ENCODE data around the gene NRIP2.
A peak's percentile ranks its signal among the peaks of the same experiment; 100 is the strongest.
"Not testable (repeated sequence)": the region's sequence is repeated elsewhere in the genome, so short reads cannot be mapped to it uniquely, and the experiment has no call there.

The NRIP2 gene, protein sequence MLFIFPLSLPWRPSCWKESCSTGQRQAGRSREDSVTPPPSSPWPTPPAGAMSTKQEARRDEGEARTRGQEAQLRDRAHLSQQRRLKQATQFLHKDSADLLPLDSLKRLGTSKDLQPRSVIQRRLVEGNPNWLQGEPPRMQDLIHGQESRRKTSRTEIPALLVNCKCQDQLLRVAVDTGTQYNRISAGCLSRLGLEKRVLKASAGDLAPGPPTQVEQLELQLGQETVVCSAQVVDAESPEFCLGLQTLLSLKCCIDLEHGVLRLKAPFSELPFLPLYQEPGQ
- 0 to 0.77 (median 0) reads per million in 17 experiments for total RNA-seq

DNA sequence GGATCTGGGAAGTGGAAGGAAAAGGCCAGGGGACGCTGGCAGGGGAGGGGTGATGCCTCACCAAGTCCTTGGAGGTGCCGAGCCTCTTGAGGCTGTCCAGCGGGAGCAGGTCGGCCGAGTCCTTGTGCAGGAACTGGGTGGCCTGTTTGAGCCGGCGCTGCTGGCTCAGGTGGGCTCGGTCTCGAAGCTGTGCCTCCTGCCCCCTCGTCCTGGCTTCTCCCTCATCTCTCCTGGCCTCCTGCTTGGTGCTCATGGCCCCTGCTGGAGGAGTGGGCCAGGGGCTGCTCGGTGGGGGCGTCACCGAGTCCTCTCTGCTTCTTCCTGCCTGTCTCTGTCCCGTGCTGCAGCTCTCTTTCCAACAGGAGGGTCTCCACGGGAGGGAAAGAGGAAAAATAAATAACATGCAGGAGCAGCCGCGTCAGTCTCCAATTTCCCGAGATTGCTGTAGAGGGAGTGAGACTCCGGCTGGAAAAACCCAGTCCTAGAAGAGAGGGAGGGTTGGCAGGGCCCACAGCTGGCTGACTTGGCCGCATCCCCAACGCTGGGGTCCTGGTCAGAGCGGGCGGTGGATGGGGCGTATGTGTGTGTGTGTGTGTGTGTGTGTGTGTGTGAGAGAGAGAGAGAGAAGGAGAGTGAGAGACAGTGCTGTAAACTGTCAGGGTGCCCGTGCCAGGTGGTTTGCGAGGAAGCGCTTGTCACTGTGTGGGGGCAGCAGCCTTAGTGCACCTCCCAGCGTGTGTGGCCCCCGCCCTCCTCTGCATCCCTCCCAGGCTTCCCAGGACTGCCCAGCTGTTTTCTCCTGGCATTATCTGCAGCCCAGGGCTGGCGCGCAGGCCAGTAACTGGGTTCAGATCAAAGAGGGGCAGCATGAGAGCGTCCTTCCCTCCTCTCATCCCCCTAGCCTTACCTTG lies at the start of gene NRIP2:
Gene NRIP2, minus strand, starts transcription at position 455 of the 911 bp plus-strand sequence. Its CDS starts 52 bp downstream, at position 403.
- no peak for DNase-seq

GRCh38 chr12:2879853-2880252 lies 45.0 kb upstream of the NRIP2 start:
- DNase-seq: no peak

GRCh38 chr12:2877953-2878732 lies 43.3 kb upstream of the NRIP2 start:
- peak; percentile 74 to 91 (median 83) for DNase-seq

GRCh38 chr12:2877047-2877952 lies 42.5 kb upstream of the NRIP2 start, which contains the start of the genes FOXM1 and RHNO1:
FOXM1 (minus strand) TSS chr12:2877174; CDS start chr12:2874478, 2,696 bp downstream.
RHNO1 (plus strand) TSS chr12:2877223; CDS start chr12:2885367, 8,144 bp downstream.
- DNase-seq: peak; percentile 92 to 96 (median 94)

GRCh38 chr12:2876431-2877046 lies 41.7 kb upstream of the NRIP2 start:
- DNase-seq: peak in 3 of 4 experiments; percentile 14 to 26 (median 16)

GRCh38 chr12:2868986-2869632 lies 34.3 kb upstream of the NRIP2 start:
- DNase-seq: not testable (repeated sequence)

GRCh38 chr12:2864198-2864597 lies 29.4 kb upstream of the NRIP2 start:
- no peak for DNase-seq

DNA sequence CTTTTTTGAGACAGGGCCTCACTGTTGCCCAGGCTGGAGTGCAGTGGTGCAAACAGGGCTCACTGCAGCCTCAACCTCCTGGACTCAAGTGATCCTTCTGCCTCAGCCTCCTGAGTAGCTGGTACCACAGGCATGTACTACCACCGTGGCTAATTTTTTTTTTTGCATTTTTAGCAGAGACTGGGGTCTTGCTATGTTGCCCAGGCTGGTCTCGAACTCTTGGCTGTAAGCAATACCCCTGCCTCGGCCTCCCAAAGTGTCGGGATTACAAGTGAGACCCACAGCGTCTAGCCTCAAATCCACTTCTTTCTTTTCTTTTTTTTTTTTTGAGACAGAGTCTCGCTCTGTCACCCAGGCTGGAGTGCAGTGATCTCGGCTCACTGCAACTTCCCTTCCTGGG lies 28.6 kb upstream of the NRIP2 start:
- not testable (repeated sequence) for DNase-seq

GRCh38 chr12:2862876-2863275 lies 28.0 kb upstream of the NRIP2 start:
- DNase-seq: no peak

DNA sequence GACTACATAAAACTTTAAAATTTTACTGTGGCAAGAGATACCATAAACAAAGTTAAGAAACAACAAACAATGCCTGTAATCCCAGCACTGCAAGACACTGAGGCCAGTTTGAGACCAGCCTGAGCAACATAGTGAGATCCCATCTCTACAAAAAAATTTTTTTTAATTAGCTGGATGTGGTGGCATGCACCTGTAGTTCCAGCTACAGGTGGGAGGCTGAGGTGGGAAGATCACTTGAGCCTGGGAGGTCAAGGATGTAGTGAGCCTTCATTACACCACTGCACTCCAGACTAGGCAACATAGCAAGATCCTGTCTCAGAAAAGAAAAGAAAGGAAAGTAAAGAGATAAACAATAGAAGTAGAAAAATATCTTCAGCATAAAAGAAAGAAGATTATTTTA lies 25.3 kb upstream of the NRIP2 start:
- no peak for DNase-seq

GRCh38 chr12:2858944-2859421 lies 24.1 kb upstream of the NRIP2 start:
- no peak for DNase-seq

GRCh38 chr12:2858334-2858733 lies 23.5 kb upstream of the NRIP2 start:
- DNase-seq: no peak

DNA sequence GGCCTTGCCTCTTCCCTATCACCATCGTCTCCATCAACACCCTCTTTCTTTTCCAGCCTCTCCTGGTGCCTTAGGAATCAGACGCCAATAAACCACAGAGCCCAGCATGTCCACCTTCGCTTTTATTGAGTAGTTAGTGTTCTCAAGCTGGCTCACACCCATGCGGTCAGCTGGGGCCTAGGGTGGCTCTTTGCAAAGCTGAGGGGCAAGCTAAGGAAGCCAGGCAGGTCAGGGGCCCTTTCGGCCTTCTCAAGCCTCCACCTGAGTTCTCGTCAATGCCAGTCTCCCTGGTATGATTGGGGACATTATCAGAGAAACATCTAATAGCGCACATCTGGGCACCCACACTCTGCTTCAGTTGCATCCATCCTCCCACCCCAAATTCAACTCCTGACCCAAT lies 22.7 kb upstream of the NRIP2 start:
- DNase-seq: no peak

DNA sequence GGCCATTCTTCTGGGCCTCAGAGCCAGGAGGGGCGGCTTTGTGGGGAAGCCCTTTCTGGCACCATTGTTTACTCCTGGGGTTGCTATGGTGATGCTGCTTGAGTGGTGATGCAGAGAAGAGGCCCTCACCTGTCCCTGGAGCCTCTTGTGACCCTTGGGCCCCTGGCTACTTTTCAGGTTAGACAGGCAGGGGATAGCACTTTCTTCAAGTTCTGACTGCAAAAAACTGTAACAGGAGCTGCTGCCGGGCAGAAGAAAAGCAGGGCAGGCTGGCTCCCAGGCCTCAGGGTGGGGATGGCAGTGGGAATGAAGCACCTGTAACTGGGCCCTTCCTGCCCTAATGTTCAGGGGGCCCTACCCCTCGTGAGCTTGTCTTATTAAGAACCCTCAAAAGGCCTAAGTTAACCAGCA lies 22.2 kb upstream of the NRIP2 start, which contains the start of gene TEX52:
Gene TEX52, minus strand, starts transcription at position 19 of the 411 bp plus-strand sequence. Its CDS starts 13 bp downstream, at position 6.
- no peak for DNase-seq

GRCh38 chr12:2856051-2856450 lies 21.2 kb upstream of the NRIP2 start:
- DNase-seq: no peak

DNA sequence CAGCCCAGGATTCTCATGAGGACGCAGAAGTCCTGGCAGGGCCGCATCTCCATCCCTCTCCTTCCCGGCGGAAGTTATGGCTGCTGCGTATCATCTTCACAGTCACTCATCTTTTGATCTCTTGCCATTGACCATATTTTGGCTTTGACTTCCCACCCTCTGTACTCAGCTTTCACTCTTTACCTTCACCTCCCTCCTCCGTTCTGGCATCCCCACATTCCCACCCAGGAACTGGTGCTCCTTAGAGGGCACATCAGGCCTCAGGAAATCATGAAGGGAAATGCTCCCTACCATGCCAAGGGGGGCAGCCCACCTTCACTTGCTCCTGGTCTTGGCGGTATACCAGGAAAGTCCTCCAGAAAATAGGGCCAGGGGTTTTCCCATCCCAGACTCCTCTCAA lies 20.7 kb upstream of the NRIP2 start:
- DNase-seq: no peak

DNA sequence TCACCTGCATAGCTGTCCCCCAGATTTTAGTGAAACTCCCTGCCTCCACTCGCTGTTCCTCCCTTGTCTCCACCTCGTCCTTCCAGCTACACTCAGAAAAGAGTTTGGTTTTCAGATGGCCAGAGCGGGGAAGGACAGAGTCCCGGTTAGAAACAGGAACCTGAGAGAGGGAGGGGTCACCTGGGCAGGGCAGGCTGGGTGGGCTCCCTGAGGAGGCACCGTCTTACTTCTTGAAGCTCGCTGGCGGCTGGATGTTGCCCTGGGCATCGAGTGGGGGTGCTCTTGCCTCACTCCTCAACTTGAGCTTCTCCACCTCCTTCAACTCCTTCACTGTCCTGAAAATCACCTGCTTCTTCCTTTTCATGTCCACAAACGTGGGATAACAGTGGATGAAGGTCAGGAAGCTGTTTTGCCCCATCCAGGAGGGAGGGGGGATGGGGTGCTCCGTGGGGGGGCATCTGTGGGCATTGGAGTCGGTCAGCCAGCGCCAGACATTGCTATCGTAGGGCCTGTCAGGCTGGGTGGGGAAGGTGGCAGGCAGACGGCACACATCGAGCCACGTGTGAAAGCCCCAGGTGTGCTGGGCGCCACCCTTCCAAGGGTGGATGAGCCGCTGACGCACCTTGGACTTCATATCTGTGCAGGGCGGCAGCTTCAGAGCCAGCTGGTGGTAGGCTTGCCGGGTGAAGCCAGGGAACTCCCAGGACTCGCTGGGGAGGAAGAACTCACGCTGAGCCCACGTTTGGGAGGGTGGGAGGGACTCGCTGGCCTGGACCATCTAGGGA lies 20.0 kb upstream of the NRIP2 start:
- DNase-seq: no peak

DNA sequence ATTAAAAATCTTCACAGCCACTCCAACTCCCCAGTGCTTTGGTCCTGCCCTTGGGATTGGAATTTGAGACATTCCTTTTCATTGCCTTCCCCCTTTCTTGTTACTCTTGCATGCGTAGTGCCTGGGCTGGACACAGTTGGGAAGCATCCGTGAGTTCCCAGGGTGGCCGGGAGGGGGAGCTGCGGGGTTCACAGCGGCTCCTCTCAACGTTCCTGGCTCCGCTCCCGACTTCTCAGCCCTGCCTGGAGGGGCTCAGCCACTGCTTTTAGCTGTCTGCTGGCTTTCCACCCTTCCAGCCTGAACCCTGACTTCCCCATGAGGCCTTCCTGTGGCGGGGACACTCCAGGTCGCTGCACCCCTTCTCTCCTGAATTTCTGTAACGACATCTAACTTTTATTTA lies 18.8 kb upstream of the NRIP2 start:
- peak; percentile 62 to 79 (median 72) for DNase-seq

DNA sequence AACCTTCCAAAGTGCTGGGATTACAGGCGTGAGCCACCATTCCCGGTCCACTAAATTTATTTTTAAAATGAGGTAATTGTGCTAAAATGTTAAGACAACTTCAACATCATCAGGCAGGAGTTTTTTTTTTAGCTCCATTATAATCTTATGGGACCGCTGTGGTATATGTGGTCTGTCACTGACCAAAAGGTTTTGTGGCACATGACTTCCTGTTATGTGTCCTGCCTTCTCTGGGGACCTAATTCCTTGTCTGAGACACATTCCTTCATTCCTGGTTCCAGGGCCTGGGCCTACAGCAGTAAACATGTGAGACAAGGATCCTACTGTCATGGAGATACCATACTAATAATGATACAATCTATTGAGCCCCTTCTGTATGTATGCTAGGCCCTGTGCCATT lies 17.1 kb upstream of the NRIP2 start:
- DNase-seq: no peak
